SK-N-SH treated with all-trans-retinoic acid at 6 μM for 48 hours (cell line): ENCODE results near the gene FCHO2.

ENCODE experiments used
- ATAC-seq: fragments of 200-7000 bp; cut with Tn5 transposase; 3 replicates; pipeline ENCODE4 v1.9.1; 2020; ENCODE audit warnings: mild to moderate bottlenecking, moderate library complexity
- ARNTL ChIP-seq: fragments of 450-650 bp; formaldehyde crosslinking; IDR thresholded peaks from 2 replicates; pipeline ENCODE4 v1.5.0; 2020; ENCODE audit warnings: low read depth, mild to moderate bottlenecking, moderate library complexity, borderline replicate concordance
- CSDC2 ChIP-seq: fragments of 250-450 bp; sonication (Bioruptor Pico); IDR thresholded peaks from 2 replicates; pipeline ENCODE4 v1.5.0; 2020; ENCODE audit warnings: mild to moderate bottlenecking, moderate library complexity
- ESRRG ChIP-seq: fragments of 250-450 bp; sonication (Bioruptor Pico); IDR thresholded peaks from 2 replicates; pipeline ENCODE4 v1.6.1; 2021; ENCODE audit warnings: mild to moderate bottlenecking
- GLIS3 ChIP-seq: fragments of 250-450 bp; sonication (Bioruptor Pico); IDR thresholded peaks from 2 replicates; pipeline ENCODE4 v1.5.0; 2020; ENCODE audit warnings: mild to moderate bottlenecking, moderate library complexity
- ISL1 ChIP-seq: fragments of 250-450 bp; sonication (Bioruptor Pico); IDR thresholded peaks from 2 replicates; pipeline ENCODE4 v2.1.2; 2022; ENCODE audit warnings: mild to moderate bottlenecking, moderate library complexity
- OSR1 ChIP-seq: fragments of 250-450 bp; sonication (Bioruptor Pico); IDR thresholded peaks from 2 replicates; pipeline ENCODE4 v1.8.0; 2022; ENCODE audit warnings: moderate library complexity, mild to moderate bottlenecking, inconsistent platforms
- POU6F1 ChIP-seq: fragments of 250-450 bp; sonication (Bioruptor Pico); IDR thresholded peaks from 2 replicates; pipeline ENCODE4 v1.8.0; 2021; ENCODE audit warnings: low read depth, mild to moderate bottlenecking, moderate library complexity, borderline replicate concordance
- PPARA ChIP-seq: fragments of 250-450 bp; sonication (Bioruptor Pico); IDR thresholded peaks from 2 replicates; pipeline ENCODE4 v1.5.0; 2020; ENCODE audit warnings: mild to moderate bottlenecking, borderline replicate concordance
- RARB ChIP-seq: fragments of 250-450 bp; sonication (Bioruptor Pico); IDR thresholded peaks from 2 replicates; pipeline ENCODE4 v1.8.0; 2021; ENCODE audit warnings: mild to moderate bottlenecking, moderate library complexity
- SNAI2 ChIP-seq: fragments of 250-450 bp; sonication (Bioruptor Pico); IDR thresholded peaks from 2 replicates; pipeline ENCODE4 v1.5.0; 2020; ENCODE audit warnings: mild to moderate bottlenecking, moderate library complexity
- TCF4 ChIP-seq: fragments of 250-450 bp; sonication (Bioruptor Pico); IDR thresholded peaks from 2 replicates; pipeline ENCODE4 v1.8.0; 2021; ENCODE audit warnings: mild to moderate bottlenecking, moderate library complexity, borderline replicate concordance
- TSHZ2 ChIP-seq: fragments of 250-450 bp; sonication (Bioruptor Pico); IDR thresholded peaks from 2 replicates; pipeline ENCODE4 v1.5.0; 2020; ENCODE audit warnings: mild to moderate bottlenecking, moderate library complexity
- ZC3H10 ChIP-seq: fragments of 250-450 bp; sonication (Bioruptor Pico); IDR thresholded peaks from 2 replicates; pipeline ENCODE4 v1.5.1; 2021; ENCODE audit warnings: mild to moderate bottlenecking, moderate library complexity
- ZFP3 ChIP-seq: fragments of 250-450 bp; sonication (Bioruptor Pico); IDR thresholded peaks from 2 replicates; pipeline ENCODE4 v1.5.0; 2020; ENCODE audit warnings: mild to moderate bottlenecking, moderate library complexity
- ZFP30 ChIP-seq: fragments of 450-650 bp; formaldehyde crosslinking; IDR thresholded peaks from 2 replicates; pipeline ENCODE4 v1.5.0; 2022; ENCODE audit warnings: mild to moderate bottlenecking, moderate library complexity
- ZNF70 ChIP-seq: fragments of 450-650 bp; formaldehyde crosslinking; IDR thresholded peaks from 2 replicates; pipeline ENCODE4 v1.5.0; 2020; ENCODE audit warnings: mild to moderate bottlenecking, moderate library complexity
- ZNF8 ChIP-seq: fragments of 450-650 bp; formaldehyde crosslinking; IDR thresholded peaks from 2 replicates; pipeline ENCODE4 v1.5.0; 2020; ENCODE audit warnings: mild to moderate bottlenecking, moderate library complexity
- TF ChIP-seq, protein P1 (sequence below): fragments of 250-450 bp; sonication (Bioruptor Pico); IDR thresholded peaks from 2 replicates; pipeline ENCODE4 v1.5.1; 2020; ENCODE audit warnings: low read depth, mild to moderate bottlenecking, moderate library complexity
- TF ChIP-seq, protein P2 (sequence below): fragments of 250-450 bp; sonication (Bioruptor Pico); IDR thresholded peaks from 2 replicates; pipeline ENCODE4 v1.5.1; 2021; ENCODE audit warnings: mild to moderate bottlenecking, moderate library complexity

FCHO2 gene

DNA sequence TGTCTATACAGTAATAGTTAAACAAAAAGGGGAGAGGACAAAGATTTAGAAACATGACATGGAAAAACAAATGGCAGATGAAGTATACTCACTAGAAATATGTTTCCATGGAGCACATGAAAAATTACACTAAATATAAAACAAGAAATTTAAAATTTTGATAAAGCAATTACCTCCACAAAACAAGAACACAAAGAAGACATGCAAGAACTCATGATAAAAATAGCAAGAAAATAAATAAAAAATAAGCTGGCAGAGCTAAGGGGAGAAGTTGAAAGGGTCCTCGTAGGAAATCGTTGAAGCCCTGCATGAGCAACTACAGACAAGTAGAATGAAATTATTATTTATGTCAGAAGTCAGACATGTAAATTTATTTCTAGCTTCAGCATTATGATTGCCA lies 141.9 kb downstream of the FCHO2 start (continued):
- TF ChIP-seq TSHZ2 (CRISPR knock-in tag) = no peak

DNA sequence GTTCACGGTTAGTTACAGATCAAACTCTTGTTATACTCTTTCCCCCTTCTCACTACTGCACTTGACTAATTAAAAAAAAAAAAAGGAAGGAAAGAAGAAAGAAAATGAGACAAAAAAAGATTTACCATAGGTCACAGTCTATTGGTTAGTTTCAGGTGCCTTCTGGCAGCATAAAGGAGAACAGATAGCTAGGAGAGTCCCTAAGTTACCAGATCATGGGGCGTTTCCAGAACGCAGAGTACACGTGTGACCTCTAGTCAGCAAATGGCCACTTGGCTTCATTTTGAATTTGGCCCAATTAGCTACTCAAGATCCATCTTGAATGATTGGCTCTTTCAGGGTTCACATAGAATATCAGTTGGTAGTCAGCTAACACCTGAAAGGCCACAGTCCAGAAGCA lies 144.3 kb downstream of the FCHO2 start:
- TF ChIP-seq ZC3H10 (CRISPR knock-in tag) (no peak), TCF4 (no peak), ZNF70 (CRISPR knock-in tag) (no peak), RARB (CRISPR knock-in tag) (no peak)
- no peak for ATAC-seq

DNA sequence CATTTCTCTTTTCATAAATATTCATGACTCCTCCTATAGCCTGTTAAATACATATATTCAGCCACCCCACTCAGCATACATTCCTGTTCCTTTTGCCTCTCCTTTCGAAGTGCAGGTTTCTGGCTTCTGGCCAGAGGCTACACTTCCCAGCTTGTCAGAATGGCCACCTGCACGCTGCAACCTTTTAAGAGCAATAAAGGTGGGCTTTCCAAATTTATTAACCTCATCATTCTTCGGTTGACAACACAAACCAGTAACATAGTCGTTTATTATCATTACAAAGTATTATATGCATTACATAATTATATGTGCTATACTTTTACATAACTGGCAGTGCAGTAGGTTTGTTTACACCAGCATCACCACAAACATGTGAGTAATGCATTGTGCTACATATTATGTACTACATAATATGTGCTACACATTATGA lies 148.0 kb downstream of the FCHO2 start:
- no peak for ATAC-seq
- no peak for TF ChIP-seq ISL1 (CRISPR knock-in tag)
- TF ChIP-seq TSHZ2 (CRISPR knock-in tag) = no peak
- TF ChIP-seq ARNTL = no peak
- no peak for TF ChIP-seq GLIS3 (CRISPR knock-in tag)
- no peak for TF ChIP-seq RARB (CRISPR knock-in tag)
- TF ChIP-seq ZC3H10 (CRISPR knock-in tag) = no peak
- no peak for TF ChIP-seq CSDC2
- TF ChIP-seq ZFP30 (CRISPR knock-in tag) = no peak
- no peak for TF ChIP-seq ZFP3 (CRISPR knock-in tag)
- no peak for TF ChIP-seq ZNF70 (CRISPR knock-in tag)
- no peak for TF ChIP-seq OSR1 (CRISPR knock-in tag)
- TF ChIP-seq SNAI2 (CRISPR knock-in tag) = no peak
- no peak for TF ChIP-seq TCF4
- TF ChIP-seq ESRRG = no peak
- TF ChIP-seq ZNF8 (CRISPR knock-in tag) = no peak

DNA sequence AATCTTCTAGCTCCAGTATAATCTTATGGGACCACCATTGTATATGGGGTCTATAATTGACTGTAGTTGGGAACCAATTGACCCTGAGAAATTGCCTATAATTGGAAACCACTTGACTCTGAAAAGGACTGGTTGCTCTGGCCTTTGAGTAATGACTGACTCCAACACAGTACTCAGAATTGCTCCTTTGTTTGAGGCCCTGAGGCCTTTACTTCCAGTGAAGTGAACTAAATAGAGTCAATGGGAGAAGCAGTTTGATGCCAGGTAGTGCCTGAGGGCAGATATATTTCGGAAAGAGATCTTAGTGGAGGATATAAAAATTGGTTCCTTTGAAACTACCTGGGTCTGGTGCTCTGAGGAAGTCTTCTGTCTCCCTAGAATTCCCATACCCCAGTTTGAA lies 148.5 kb downstream of the FCHO2 start:
- TF ChIP-seq SNAI2 (CRISPR knock-in tag) = no peak
- no peak for TF ChIP-seq GLIS3 (CRISPR knock-in tag)
- no peak for TF ChIP-seq ZFP3 (CRISPR knock-in tag)
- TF ChIP-seq CSDC2 = no peak
- TF ChIP-seq, protein P1, sequence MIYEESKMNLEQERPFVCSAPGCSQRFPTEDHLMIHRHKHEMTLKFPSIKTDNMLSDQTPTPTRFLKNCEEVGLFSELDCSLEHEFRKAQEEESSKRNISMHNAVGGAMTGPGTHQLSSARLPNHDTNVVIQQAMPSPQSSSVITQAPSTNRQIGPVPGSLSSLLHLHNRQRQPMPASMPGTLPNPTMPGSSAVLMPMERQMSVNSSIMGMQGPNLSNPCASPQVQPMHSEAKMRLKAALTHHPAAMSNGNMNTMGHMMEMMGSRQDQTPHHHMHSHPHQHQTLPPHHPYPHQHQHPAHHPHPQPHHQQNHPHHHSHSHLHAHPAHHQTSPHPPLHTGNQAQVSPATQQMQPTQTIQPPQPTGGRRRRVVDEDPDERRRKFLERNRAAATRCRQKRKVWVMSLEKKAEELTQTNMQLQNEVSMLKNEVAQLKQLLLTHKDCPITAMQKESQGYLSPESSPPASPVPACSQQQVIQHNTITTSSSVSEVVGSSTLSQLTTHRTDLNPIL (CRISPR knock-in tag) = no peak
- no peak for TF ChIP-seq TSHZ2 (CRISPR knock-in tag)
- no peak for TF ChIP-seq RARB (CRISPR knock-in tag)
- TF ChIP-seq PPARA (CRISPR knock-in tag) = no peak
- TF ChIP-seq, protein P2, sequence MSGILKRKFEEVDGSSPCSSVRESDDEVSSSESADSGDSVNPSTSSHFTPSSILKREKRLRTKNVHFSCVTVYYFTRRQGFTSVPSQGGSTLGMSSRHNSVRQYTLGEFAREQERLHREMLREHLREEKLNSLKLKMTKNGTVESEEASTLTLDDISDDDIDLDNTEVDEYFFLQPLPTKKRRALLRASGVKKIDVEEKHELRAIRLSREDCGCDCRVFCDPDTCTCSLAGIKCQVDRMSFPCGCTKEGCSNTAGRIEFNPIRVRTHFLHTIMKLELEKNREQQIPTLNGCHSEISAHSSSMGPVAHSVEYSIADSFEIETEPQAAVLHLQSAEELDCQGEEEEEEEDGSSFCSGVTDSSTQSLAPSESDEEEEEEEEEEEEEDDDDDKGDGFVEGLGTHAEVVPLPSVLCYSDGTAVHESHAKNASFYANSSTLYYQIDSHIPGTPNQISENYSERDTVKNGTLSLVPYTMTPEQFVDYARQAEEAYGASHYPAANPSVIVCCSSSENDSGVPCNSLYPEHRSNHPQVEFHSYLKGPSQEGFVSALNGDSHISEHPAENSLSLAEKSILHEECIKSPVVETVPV (CRISPR knock-in tag) = no peak
- TF ChIP-seq ESRRG = no peak
- TF ChIP-seq ZC3H10 (CRISPR knock-in tag) = no peak
- TF ChIP-seq ZNF8 (CRISPR knock-in tag) = no peak
- TF ChIP-seq ARNTL = no peak
- TF ChIP-seq OSR1 (CRISPR knock-in tag) = no peak
- no peak for TF ChIP-seq ZFP30 (CRISPR knock-in tag)
- no peak for TF ChIP-seq ZNF70 (CRISPR knock-in tag)
- TF ChIP-seq POU6F1 (CRISPR knock-in tag) = no peak
- no peak for TF ChIP-seq ISL1 (CRISPR knock-in tag)
- TF ChIP-seq, all 23 proteins: peak for 0
- ATAC-seq = no peak
